Activated CD4-positive, alpha-beta T cell treated with anti-CD3 and anti-CD28 coated beads, Interleukin-2, amount 10 ng/mL, durations not matched to agents 7 days and 5 days (primary cell): ENCODE measurements around the gene RANBP9. TPM values are rescaled to one million over a fixed set of nuclear protein-coding genes. Genes with fewer than 3 reads are reported as not detected.

ENCODE experiments used
- CTCF ChIA-PET: fragments of 350-600 bp; sonication (Branson Sonifier 250); formaldehyde crosslinking; loops from one replicate; lab custom pipeline; 2021; ENCODE audit warnings: antibody characterized with exemption; lab: Charles Lee
- POLR2A ChIA-PET: fragments of 350-600 bp; sonication (Branson Sonifier 250); formaldehyde crosslinking; loops from one replicate; lab custom pipeline; 2021; ENCODE audit warnings: antibody characterized with exemption; lab: Charles Lee
- DNase-seq: peaks from one replicate; pipeline ENCODE4 v3.0.0-alpha.2; 2020
- H3K27ac Mint-ChIP-seq: one replicate; pipeline ENCODE4 v1.8.0; 2021; ENCODE audit warnings: mild to moderate bottlenecking, moderate library complexity, mixed read lengths
- H3K27me3 Mint-ChIP-seq: one replicate; pipeline ENCODE4 v1.8.0; 2021; ENCODE audit warnings: mixed read lengths
- H3K36me3 Mint-ChIP-seq: one replicate; pipeline ENCODE4 v1.8.0; 2021; ENCODE audit warnings: low read depth, mixed read lengths
- H3K4me1 Mint-ChIP-seq: one replicate; pipeline ENCODE4 v1.8.0; 2021; ENCODE audit warnings: mixed read lengths
- H3K4me3 Mint-ChIP-seq: one replicate; pipeline ENCODE4 v1.8.0; 2021; ENCODE audit warnings: mild to moderate bottlenecking, moderate library complexity, mixed read lengths
- H3K9me3 Mint-ChIP-seq: one replicate; pipeline ENCODE4 v1.8.0; 2021; ENCODE audit warnings: mixed read lengths
- total RNA-seq, 2 experiments: library from RNA; stranded (reverse); gene quantifications; one replicate each; pipeline ENCODE4 v1.2.3, GENCODE V29; 2021

The RANBP9 gene
- total RNA-seq, 2 experiments from 2014 or later: 51.1 to 56.1 TPM

- CTCF ChIA-PET: interaction anchor here (1.2 to 3.4 kb wide), 3 partner anchors 10 to 12 kb away, joined by 4 to 15 read pairs (median 4); partner anchors contain the start of gene NOL7
- Mint-ChIP-seq H3K9me3 (no peaks in the 10 kb centered on the region), H3K27ac (no peak overlapping the region), H3K36me3 (peaks cover 16% of the 10 kb centered on the region), H3K27me3 (no peaks in the 10 kb centered on the region), H3K4me1 (no peaks in the 10 kb centered on the region), H3K4me3 (no peak overlapping the region)
- POLR2A ChIA-PET: no interaction called here
- no peak for DNase-seq
Measured at GRCh38 chr6:13604135-13604534, 107.5 kb downstream of the RANBP9 start.

GRCh38 chr6:13600036-13600435, 111.6 kb downstream of the RANBP9 start:
- CTCF ChIA-PET: no interaction called here
- POLR2A ChIA-PET: no interaction called here
- no peaks in the 10 kb centered on the region for H3K27me3 Mint-ChIP-seq

GRCh38 chr6:13597073-13597472, 114.6 kb downstream of the RANBP9 start:
- Mint-ChIP-seq H3K36me3 (peaks cover 26% of the 10 kb centered on the region), H3K4me3 (no peak overlapping the region), H3K9me3 (no peaks in the 10 kb centered on the region), H3K27me3 (no peaks in the 10 kb centered on the region), H3K4me1 (peaks cover 21% of the 10 kb centered on the region), H3K27ac (no peak overlapping the region)
- no peak for DNase-seq
- POLR2A ChIA-PET: no interaction called here
- CTCF ChIA-PET: no interaction called here

More at GRCh38 chr6:13600036-13600435, 111.6 kb downstream of the RANBP9 start:
- H3K4me3 Mint-ChIP-seq: no peak overlapping the region
- DNase-seq: no peak
- peaks cover 29% of the 10 kb centered on the region for H3K36me3 Mint-ChIP-seq
- no peaks in the 10 kb centered on the region for H3K9me3 Mint-ChIP-seq
- peaks cover 12% of the 10 kb centered on the region for H3K4me1 Mint-ChIP-seq
- H3K27ac Mint-ChIP-seq: no peak overlapping the region

- Mint-ChIP-seq H3K9me3 (no peaks in the 10 kb centered on the region), H3K36me3 (peaks cover 18% of the 10 kb centered on the region), H3K4me3 (no peak overlapping the region), H3K4me1 (peaks cover 21% of the 10 kb centered on the region), H3K27me3 (no peaks in the 10 kb centered on the region), H3K27ac (no peak overlapping the region)
- CTCF ChIA-PET: interaction anchor here (0.5 to 1.0 kb wide), 4 partner anchors 11 to 1572 kb away, joined by 3 to 5 read pairs (median 4); no protein-coding TSS in a partner anchor
- no peak for DNase-seq
- POLR2A ChIA-PET: no interaction called here
Measured at GRCh38 chr6:13593720-13594119, 117.9 kb downstream of the RANBP9 start.

- H3K9me3 Mint-ChIP-seq: no peaks in the 10 kb centered on the region
- DNase-seq: no peak
- H3K27me3 Mint-ChIP-seq: no peaks in the 10 kb centered on the region
- CTCF ChIA-PET: interaction anchor here (1.4 kb wide), 1 partner anchor 18 kb away, joined by 8 read pairs; the partner anchor contains the start of gene SIRT5
- H3K4me1 Mint-ChIP-seq: peaks cover 21% of the 10 kb centered on the region
- peaks cover 15% of the 10 kb centered on the region for H3K36me3 Mint-ChIP-seq
- H3K4me3 Mint-ChIP-seq: no peak overlapping the region
- H3K27ac Mint-ChIP-seq: peak overlapping the region; percentile 60
- POLR2A ChIA-PET: no interaction called here
Measured at GRCh38 chr6:13593103-13593502, 118.5 kb downstream of the RANBP9 start.

GRCh38 chr6:13591205-13591921, 120.3 kb downstream of the RANBP9 start:
- H3K4me3 Mint-ChIP-seq: no peak overlapping the region
- H3K27me3 Mint-ChIP-seq: no peaks in the 10 kb centered on the region
- H3K27ac Mint-ChIP-seq: no peak overlapping the region
- peaks cover 10% of the 10 kb centered on the region for H3K36me3 Mint-ChIP-seq
- no peaks in the 10 kb centered on the region for H3K9me3 Mint-ChIP-seq
- DNase-seq: no peak
- CTCF ChIA-PET: interaction anchor here (1.3 kb wide), 1 partner anchor 24 kb away, joined by 4 read pairs; the partner anchor contains the start of gene NOL7
- peaks cover 17% of the 10 kb centered on the region for H3K4me1 Mint-ChIP-seq
- POLR2A ChIA-PET: no interaction called here

GRCh38 chr6:13590574-13591153, 121.0 kb downstream of the RANBP9 start:
- Mint-ChIP-seq H3K36me3 (peaks cover 13% of the 10 kb centered on the region), H3K9me3 (no peaks in the 10 kb centered on the region), H3K27ac (no peak overlapping the region), H3K4me3 (no peak overlapping the region), H3K27me3 (no peaks in the 10 kb centered on the region), H3K4me1 (peaks cover 14% of the 10 kb centered on the region)
- POLR2A ChIA-PET: no interaction called here
- no peak for DNase-seq
- CTCF ChIA-PET: interaction anchor here (1.3 kb wide), 1 partner anchor 24 kb away, joined by 4 read pairs; the partner anchor contains the start of gene NOL7

GRCh38 chr6:13589801-13590200, 121.8 kb downstream of the RANBP9 start:
- CTCF ChIA-PET: interaction anchor here (4.4 kb wide), 1 partner anchor 15 kb away, joined by 17 read pairs; the partner anchor contains the start of gene SIRT5
- Mint-ChIP-seq H3K4me3 (no peak overlapping the region), H3K36me3 (peaks cover 18% of the 10 kb centered on the region), H3K27ac (no peak overlapping the region), H3K27me3 (no peaks in the 10 kb centered on the region), H3K9me3 (no peaks in the 10 kb centered on the region), H3K4me1 (peaks cover 8% of the 10 kb centered on the region)
- POLR2A ChIA-PET: no interaction called here
- DNase-seq: no peak

- no peaks in the 10 kb centered on the region for H3K4me1 Mint-ChIP-seq
- POLR2A ChIA-PET: no interaction called here
- CTCF ChIA-PET: interaction anchor here (0.6 to 4.4 kb wide), 4 partner anchors 12 to 480 kb away, joined by 3 to 17 read pairs (median 4); partner anchors contain the start of genes NOL7 and SIRT5
- no peak overlapping the region for H3K4me3 Mint-ChIP-seq
- H3K27ac Mint-ChIP-seq: no peak overlapping the region
- no peaks in the 10 kb centered on the region for H3K27me3 Mint-ChIP-seq
- H3K9me3 Mint-ChIP-seq: no peaks in the 10 kb centered on the region
- DNase-seq: no peak
- H3K36me3 Mint-ChIP-seq: peaks cover 22% of the 10 kb centered on the region
Measured at GRCh38 chr6:13586603-13587542, 124.8 kb downstream of the RANBP9 start.

GRCh38 chr6:13581700-13582229, 129.9 kb downstream of the RANBP9 start:
- H3K9me3 Mint-ChIP-seq: peaks cover 6% of the 10 kb centered on the region
- no peak overlapping the region for H3K27ac Mint-ChIP-seq
- ChIA-PET CTCF (no interaction called here), POLR2A (no interaction called here)
- no peak for DNase-seq
- H3K4me3 Mint-ChIP-seq: no peak overlapping the region
- no peaks in the 10 kb centered on the region for H3K27me3 Mint-ChIP-seq
- H3K36me3 Mint-ChIP-seq: peaks cover 34% of the 10 kb centered on the region
- peaks cover 2% of the 10 kb centered on the region for H3K4me1 Mint-ChIP-seq

- DNase-seq: no peak
- Mint-ChIP-seq H3K9me3 (peaks cover 6% of the 10 kb centered on the region), H3K27ac (no peak overlapping the region), H3K27me3 (no peaks in the 10 kb centered on the region), H3K36me3 (peaks cover 23% of the 10 kb centered on the region), H3K4me1 (peaks cover 17% of the 10 kb centered on the region), H3K4me3 (no peak overlapping the region)
- ChIA-PET POLR2A (no interaction called here), CTCF (interaction anchor here (1.0 kb wide), 1 partner anchor 14 kb away, joined by 3 read pairs; no protein-coding TSS in a partner anchor)
Measured at GRCh38 chr6:13579911-13580310, 131.7 kb downstream of the RANBP9 start.

- Mint-ChIP-seq H3K36me3 (peaks cover 17% of the 10 kb centered on the region), H3K9me3 (peaks cover 6% of the 10 kb centered on the region), H3K4me1 (peaks cover 29% of the 10 kb centered on the region), H3K27ac (no peak overlapping the region), H3K4me3 (no peak overlapping the region), H3K27me3 (no peaks in the 10 kb centered on the region)
- ChIA-PET CTCF (no interaction called here), POLR2A (no interaction called here)
- no peak for DNase-seq
Measured at GRCh38 chr6:13577926-13578325, 133.7 kb downstream of the RANBP9 start.
